GM12892 (cell line): ENCODE results near the gene KRTAP5-5.

Source experiments
- POLR2A ChIP-seq: IDR thresholded peaks from 2 replicates; pipeline ENCODE4 v1.6.1; 2011; ENCODE audit warnings: low read depth, low read length, control low read depth
- POLR2AphosphoS5 ChIP-seq: IDR thresholded peaks from 2 replicates; pipeline ENCODE4 v1.6.1; 2011; ENCODE audit warnings: low read depth, low read length, control low read depth

DNA sequence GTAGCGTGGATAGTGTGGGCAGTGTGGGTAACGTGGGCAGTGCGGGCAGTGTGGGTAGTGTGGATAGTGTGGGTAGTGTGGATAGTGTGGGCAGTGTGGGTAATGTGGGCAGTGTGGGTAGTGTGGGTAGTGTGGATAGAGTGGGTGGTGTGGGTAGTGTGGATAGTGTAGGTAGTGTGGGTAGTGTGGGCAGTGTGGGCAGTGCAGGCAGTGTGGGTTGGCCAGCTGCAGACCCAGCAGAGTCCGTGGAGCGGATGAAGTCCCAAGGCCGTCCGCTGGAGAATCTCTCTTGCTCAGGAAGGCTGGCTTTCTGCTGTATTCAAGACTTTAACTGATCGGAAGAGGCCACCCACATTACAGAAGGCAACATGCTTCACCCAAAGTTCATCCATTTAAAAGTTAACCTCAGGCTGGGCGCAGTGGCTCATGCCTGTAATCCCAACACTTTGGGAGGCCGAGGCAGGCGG, 41.4 kb downstream of the KRTAP5-5 start:
- TF ChIP-seq POLR2A = no peak
- TF ChIP-seq POLR2AphosphoS5 = no peak
